Activated T-cell treated with anti-CD3 and anti-CD28 coated beads for 4 hours (primary cell): ENCODE measurements around the gene PLEKHA5.
"Not testable (repeated sequence)": the region's sequence is repeated elsewhere in the genome, so short reads cannot be mapped to it uniquely, and the experiment has no call there.

Experiments used
- DNase-seq: peaks from one replicate; pipeline ENCODE4 v3.0.0-alpha.2; 2020

Gene PLEKHA5, protein sequence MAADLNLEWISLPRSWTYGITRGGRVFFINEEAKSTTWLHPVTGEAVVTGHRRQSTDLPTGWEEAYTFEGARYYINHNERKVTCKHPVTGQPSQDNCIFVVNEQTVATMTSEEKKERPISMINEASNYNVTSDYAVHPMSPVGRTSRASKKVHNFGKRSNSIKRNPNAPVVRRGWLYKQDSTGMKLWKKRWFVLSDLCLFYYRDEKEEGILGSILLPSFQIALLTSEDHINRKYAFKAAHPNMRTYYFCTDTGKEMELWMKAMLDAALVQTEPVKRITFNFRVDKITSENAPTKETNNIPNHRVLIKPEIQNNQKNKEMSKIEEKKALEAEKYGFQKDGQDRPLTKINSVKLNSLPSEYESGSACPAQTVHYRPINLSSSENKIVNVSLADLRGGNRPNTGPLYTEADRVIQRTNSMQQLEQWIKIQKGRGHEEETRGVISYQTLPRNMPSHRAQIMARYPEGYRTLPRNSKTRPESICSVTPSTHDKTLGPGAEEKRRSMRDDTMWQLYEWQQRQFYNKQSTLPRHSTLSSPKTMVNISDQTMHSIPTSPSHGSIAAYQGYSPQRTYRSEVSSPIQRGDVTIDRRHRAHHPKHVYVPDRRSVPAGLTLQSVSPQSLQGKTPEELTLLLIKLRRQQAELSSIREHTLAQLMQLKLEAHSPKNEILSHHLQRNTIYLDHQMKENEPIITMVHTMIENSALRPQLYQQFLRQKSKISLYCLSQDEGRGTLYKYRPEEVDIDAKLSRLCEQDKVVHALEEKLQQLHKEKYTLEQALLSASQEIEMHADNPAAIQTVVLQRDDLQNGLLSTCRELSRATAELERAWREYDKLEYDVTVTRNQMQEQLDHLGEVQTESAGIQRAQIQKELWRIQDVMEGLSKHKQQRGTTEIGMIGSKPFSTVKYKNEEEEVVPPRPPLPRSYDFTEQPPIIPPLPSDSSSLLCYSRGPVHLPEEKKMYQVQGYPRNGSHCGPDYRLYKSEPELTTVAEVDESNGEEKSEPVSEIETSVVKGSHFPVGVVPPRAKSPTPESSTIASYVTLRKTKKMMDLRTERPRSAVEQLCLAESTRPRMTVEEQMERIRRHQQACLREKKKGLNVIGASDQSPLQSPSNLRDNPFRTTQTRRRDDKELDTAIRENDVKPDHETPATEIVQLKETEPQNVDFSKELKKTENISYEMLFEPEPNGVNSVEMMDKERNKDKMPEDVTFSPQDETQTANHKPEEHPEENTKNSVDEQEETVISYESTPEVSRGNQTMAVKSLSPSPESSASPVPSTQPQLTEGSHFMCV

DNA sequence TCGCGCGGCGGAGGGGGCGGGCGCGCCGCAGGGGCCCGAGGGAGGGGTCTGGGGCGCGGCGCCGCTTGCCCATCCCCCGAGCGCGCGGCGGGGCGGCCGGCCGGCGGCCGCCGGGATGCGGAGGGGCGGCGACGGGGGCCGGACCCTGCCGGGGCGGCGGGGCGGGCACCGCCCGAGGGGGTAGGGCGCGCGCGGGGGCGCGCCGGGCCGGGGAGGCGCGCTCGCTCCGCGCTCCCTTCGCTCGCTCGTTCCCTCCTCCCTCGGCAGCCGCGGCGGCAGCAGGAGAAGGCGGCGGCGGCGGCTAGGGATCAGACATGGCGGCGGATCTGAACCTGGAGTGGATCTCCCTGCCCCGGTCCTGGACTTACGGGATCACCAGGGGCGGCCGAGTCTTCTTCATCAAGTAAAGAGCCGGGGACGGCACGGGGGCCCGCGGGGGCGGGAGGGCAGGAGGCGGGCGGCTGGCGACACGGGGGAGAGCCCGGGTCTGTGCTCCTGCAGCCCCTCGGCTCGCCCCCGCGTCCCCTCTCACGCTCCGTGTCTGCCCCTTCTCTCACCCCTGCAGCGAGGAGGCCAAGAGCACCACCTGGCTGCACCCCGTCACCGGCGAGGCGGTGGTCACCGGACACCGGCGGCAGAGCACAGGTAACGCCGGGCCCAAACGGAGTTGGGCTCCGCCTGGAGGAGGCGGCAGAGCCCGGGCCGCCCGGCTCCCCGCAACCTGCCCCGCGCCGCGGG is at the start of gene PLEKHA5:
Gene PLEKHA5 (plus strand): TSS at position 248 of the 738 bp plus-strand sequence. CDS start 67 bp downstream, at position 315.
- DNase-seq: no peak

DNA sequence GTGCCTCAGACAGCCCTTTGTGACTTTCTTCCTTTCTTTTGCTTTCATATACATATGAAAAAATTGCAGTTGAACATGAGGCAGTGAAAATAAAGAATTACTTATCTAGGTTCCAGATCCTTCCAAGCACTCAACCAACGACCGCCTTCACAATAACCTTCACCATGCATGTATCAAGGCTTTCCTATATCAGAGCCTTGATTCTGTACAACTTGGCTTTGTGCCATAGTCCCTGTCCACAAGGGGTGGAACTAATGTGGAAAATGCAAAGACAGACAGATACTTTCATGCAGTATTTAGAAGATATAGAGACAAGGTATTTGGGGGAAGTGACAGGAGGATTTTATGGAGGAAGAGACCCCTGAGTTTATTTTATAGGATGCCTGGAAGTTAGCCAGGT is 48.6 kb upstream of the PLEKHA5 start:
- no peak for DNase-seq

DNA sequence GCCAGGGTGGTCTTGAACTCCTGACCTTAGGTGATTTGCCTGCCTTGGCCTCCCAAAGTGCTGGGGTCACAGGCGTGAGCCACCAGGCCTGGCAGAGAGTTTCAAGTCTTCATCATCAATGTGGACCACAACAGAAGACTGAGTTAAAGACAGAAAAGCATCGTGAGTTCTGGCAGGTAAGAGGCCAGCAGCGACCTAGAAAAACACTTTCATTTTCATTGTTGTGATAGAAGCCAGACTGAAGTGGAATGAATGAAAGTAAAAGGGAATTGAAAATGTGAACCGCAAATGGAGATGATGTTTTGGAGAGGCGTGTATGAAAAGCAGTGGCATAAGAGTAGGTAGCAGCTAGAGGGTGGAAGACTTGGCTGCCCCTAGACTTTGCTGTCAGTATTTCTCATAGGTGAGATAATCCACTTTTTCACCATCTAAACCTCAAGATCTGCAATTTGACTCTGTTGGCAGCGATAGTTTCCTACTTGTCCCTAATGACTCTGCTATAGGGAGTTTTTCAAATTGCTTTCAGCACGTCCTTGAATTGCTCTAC is 47.1 kb upstream of the PLEKHA5 start:
- no peak for DNase-seq

DNA sequence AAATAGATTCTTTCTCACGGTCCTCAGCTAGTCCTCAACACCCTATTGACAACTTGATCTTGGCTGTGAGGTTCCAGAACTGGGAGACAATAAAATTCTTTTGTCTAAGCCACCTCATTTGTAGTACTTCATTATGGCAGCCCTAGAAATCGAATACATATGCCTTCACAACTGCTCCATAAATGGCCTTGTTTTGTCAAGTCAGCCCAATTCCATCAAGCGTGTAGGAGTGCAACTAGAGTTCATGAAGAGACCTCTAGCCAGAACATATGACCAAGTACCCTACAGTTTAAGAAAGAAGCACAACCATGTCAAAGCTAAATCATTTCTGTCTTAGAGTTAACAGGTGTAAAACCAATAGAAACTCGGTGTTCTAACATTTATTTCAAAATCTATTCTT is 45.0 kb upstream of the PLEKHA5 start:
- no peak for DNase-seq

DNA sequence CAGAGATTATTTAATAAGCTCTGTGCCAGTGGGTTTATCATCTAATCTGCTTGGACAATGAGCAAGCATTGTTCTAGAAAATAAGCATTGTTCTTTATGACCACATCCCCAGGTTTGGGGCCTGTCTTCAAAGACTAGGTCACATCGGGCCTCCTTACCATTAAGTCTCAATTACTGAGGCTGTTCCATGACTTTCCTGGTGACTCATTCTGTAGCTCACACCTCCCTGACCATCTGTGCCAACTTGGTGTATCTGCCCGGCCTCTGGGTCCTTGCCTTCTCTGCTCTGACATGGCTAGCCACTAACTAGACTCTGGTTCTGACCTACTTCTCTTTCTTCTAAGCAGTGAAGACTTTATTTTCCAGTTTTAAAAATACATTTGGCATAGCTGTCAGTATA is 44.4 kb upstream of the PLEKHA5 start:
- no peak for DNase-seq

DNA sequence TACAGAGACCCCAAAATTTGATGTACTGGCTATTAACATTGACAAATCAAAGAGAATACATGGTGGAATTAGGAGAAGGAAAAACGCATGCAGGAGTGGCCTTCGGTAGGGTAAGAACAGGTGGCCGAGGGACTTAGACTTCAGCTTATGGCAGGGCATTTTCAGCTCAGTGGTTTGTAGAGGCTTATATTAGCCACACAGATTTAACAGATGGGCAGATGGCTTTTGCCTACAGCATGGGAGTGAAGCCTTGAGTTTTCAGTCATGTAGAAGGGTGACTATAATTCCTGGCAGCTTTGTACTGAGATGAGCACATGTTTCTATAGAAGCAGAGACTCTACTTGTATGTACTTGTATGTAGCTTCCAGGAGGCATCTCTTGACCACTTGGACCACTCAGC is 40.9 kb upstream of the PLEKHA5 start:
- DNase-seq: no peak

DNA sequence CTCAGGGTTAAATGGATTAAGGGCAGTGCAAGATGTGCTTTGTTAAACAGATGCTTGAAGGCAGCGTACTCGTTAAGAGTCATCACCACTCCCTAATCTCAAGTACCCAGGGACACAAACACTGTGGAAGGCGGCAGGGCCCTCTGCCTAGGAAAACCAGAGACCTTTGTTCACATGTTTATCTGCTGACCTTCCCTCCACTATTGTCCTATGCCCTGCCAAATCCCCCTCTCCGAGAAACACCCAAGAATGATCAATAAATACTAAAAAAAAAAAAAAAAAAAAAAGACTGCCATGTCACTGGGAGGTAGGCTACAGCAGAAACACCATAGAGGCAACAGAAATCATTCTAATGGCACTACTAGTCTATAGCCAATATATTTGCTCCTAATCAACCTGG is 37.1 kb upstream of the PLEKHA5 start:
- DNase-seq: not testable (repeated sequence)

DNA sequence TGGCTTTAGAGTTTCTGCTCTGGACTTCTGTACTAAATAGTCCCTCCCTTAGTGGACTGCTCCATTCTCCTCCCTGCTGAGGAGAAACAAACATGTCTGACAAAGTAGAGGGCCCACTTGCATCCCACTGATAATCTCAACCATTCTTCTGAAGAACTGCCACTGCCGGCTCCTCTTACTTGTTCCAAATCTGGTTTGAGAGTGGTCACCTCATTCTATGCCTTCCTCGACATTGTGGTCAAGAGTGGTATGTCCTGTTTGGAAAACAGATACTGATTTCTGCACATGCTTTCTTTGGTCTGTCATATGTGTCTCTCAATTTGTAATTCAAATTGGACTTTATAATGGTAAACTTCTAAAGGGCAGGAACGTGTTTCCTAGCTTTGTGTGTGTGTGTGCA is 36.3 kb upstream of the PLEKHA5 start:
- no peak for DNase-seq

DNA sequence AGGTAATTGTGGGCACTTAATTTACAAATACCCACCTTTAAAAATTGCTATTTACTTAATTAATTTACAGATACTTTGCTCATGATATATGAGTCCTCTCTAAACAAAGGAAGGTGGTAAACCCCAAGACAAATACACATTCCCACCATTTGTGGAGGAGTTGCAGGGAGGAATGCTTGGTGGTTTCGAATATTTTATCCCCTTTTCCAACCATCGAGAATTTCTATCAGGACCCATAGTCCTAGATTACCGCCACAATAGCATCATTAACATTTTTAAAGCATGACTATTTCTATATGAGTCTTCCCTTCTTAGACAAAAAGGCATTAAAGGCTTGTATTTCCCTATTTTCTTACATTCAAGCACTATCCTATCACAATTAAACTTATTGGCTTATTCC is 34.2 kb upstream of the PLEKHA5 start:
- no peak for DNase-seq

DNA sequence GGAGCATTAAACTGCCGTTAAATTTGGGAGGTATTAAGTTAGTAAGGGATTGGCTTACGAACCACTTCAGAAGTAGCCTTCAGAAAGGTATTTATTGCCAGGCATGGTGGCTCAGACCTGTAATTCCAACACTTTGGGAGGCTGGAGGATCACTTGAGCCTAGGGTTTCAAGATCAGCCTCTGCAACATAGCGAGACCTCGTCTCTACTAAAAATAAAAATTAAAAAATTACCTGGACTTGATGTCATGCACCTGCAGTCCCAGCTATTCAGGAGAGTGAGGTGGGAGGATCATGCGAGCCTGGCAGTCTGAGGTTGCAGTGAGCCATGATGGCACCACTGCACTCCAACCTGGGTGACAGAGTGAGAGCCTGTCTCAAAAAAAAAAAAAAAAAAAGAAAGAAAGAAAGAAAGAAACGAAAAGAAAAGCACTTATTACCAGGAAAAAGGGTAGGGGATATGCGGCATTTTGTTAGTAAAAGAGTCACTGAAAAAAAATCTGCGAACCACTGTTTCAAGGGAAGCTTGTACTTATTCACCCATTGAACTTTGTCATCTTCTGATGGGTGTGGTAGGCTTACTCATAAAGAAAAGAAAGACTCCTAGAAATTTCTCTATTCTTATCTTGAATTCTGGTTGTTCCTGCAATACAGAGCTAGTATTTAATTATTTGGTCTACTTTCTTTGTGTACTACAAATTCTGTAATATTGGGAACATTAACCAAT is 33.6 kb upstream of the PLEKHA5 start:
- no peak for DNase-seq

DNA sequence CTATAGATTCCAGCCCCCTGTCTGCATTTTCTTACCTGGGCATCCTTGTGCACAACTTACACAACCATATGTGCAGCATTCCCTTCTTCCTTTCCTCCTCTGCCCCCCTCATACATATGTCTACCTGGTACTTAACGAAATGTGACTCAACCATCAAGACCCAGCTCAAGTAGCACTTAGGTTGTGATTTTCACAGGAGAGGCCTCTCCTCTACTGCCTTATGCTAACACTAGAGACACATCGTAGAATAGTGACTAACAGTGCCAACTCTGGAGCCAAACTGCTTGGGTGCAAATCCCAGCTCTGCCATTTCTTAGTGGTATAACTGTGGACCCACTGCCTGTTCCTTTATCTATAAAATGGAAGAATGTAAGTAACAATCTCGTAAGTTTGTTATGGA is 24.1 kb upstream of the PLEKHA5 start:
- DNase-seq: no peak

DNA sequence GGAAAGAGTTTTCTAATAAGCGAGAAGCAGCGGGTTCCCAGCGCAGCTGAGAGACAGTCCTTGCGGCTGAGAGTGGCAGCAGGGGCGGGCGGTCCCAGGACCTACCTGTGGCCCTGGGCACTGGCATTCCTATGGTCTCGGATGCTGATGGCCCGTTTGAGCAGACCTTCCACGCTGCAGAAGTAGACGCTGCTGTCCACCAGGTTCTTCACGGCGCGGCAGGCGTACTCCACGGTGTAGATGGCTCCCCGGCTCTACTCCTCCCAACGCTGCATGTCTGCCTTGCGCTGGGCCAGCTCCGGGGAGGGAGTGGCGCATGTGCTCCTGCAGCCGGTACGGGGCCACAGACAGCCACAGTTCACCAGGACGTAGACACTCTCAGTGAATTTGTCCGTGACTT is 21.8 kb upstream of the PLEKHA5 start:
- no peak for DNase-seq

DNA sequence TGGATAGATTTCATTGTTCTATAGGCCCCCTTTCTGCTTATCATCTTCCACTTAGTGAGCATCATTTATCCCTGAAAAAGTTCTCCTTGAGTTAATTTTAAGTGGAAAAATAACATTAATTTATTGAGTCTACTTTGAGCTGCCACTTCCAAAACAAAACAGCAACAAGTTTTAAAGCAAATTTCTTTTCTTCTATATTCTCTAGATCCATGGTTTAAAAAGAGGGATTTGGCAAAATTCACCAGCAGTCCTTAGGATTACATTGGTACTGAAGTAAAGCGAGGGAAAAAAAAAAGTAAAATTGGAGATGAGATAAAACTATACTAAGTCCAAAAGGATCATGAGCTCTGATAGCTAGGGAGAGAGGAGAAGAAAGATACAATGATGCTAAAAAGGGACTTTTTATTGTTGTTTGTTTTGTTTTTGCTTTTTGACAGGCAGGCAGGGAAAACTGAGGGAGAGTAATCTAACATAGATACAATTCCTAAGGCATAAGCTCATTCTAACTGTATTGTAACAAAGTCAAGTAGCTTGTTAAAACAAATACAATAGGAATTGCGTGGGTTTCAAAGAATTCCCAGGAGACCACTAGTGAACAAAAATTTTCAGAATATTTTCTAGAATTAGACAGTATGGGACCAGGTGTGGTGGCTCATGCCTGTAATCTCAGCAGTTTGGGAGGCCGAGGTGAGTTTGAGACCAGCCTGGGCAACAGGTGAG is 19.2 kb upstream of the PLEKHA5 start:
- DNase-seq: no peak

DNA sequence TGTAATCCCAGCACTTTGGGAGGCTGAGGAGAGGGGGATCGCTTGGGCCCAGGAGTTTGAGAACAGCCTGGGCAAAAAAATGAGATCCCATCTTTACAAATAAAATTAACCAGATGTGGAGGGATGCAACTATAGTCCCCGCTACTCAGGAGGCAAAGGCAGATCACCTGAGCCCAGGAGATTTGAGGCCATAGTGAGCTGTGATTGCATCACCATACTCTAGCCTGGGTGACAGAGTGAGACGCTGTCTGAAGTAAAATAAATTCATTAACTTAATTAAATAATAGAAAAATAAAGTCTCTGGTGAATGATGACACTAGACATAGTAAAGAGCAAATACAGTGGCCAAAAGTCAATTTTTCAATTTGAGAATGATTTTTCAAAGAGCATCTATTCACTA is 16.1 kb upstream of the PLEKHA5 start:
- no peak for DNase-seq

DNA sequence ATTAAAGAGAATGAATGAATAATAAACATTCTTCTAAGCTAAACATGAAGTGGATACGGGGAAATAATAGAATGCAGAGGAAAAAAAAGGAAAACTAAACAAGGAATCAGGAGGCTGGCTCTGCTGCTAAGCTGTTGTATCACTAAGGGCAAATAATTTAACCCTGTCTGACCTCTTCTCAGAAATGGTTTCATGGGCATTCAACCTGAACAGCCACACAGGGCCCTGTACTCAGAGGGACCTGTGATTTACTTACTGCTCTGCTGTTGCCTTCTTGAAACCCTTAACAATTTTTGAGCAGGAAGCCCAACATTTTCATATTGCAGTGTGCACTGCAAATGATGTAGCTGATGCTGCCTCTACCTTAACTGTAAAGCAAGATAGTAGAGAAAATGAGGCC is 14.2 kb upstream of the PLEKHA5 start:
- no peak for DNase-seq

DNA sequence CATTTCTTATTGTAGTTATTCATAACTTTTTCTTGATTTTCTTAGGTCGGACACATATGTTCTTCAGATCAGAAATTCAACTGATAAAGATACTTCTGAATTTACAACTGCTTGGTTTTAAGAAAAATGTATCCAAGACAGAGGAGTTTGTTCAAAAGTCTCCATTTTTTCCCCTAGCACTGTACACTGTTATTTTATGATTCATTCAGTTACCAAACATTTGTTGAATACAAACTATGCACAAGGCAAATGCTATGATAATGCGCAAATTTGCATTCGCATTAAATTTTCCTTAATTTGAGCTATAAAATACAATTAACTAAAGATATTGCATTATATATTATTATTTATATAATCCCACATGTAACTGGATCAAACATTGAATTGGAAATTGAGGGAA is 10.1 kb upstream of the PLEKHA5 start:
- no peak for DNase-seq

DNA sequence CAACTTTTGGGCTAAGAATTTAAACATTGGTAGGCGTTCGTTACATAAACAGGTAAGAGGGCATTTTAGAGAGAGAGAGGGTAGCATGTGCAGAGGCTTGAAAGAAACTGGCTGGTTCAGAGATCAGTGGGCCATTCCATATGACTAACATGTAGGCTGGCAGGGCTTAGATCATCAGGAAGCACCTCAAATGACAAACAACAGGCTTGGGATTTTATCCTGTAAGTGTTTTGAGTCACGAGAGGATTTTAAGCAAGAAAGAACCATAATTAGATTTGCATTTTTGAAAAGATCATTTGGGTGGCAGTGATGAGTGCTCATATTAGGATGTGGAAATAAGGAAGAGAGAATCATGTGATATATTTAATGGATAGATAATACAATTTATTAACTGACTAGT is 8.7 kb upstream of the PLEKHA5 start:
- DNase-seq: no peak

DNA sequence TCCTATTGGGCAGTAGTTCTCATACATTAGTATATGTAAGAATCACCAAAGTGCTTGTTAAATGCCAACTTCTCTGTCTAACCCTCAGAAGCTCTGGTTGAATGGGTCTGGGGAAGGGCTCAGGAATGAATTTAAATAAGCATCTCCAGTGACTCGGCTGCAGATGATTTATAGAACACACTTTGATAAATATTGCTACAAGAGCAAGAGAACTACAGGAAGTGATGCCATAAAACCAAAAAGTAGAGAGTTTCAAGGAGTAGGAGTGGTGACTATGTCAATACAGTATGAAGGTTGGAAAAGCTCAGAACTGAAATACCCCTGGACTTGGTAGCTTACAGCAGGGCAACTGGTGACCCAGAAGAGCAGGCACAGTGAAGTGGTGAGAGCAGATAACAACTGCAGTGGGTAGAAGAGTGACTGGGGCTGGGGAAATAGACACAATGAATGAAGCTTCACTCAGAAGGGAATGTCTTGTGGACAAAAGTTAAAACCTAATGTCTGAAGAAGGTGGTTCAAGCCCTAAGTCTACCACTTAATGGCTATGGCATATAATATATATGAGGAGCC is 8.0 kb upstream of the PLEKHA5 start:
- no peak for DNase-seq

DNA sequence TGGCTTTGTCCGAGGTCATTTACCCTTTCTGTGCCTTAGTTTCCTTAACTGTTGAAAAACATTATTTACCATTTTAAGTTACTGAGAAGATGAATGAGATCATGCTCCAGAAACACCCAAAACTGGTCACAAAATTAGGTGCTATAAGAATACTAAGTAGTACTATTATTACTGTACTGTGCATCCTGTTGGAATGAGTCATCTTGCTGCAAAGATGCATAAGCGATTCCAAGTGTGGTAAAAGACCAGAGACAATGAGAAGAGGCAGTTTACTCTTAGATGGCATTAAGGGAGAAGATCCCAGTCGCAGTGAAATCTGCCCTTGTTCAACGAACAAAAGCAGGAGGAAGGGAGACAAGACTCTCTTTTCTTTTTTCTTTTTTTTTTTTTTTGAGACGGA is 4.2 kb upstream of the PLEKHA5 start:
- no peak for DNase-seq

DNA sequence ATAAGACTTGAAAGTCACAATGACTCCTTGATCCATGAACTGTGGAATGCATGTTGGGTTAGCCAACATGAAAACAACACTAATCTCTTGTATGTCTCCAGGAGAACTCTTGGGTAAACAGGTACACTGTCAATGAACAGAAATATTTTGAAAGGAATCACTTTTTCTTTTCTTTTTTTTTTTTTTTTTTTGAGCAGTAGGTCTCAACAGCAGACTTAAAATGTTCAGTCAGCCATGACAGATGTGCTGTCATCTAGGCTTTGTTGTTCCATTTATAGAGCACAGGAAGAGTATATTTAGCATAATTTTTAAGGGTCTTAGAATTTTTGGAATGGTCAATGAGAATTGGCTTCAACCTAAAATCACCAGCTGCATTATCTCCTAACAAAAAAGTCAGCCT is 2.3 kb upstream of the PLEKHA5 start:
- DNase-seq: no peak

DNA sequence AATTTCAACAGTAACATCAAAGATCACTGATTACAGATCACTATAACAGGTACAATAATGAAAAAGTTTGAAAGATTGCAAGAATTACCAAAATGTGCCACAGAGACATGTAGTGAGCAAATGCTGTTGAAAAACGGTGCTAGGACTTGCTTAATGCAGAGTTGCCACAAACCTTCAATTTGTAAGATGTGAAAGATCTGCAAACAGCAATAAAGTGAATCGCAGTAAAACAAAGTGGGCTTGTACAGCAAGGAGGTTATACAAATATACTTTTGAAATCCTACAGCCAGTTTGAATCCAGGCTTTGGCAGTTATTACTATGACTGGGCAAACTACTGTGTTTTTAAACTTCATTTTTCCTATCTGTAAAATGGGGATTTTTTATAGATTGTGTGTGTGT is 1.0 kb upstream of the PLEKHA5 start:
- no peak for DNase-seq
